Measurements from ENCODE around the gene TOMM20. TPM values are rescaled to one million over a fixed set of nuclear protein-coding genes. Genes with fewer than 3 reads are reported as not detected.

Gene TOMM20
- total and polyA plus RNA-seq, 9 of the 15 experiments (the other 6 are each of a cell fraction or from before 2014, with no cell fraction given): 70.6 to 334 (median 159) TPM

- H3K36me3 ChIP-seq (ENCODE audit: control insufficient read depth, insufficient read depth, low read length): peaks cover 79% of the 10 kb centered on the region
- H3K9ac ChIP-seq (ENCODE audit: insufficient read depth in 1 of 2, low read depth in 2 of 2, low read length in 2 of 2): no peak overlapping the region
- ATAC-seq: no peak
- DNase-seq (ENCODE audit: extremely low read depth in 1 of 4, low spot score in 3 of 4): no peak
- H3K27ac ChIP-seq (ENCODE audit: extremely low read depth, low read depth, low read length): no peak overlapping the region
- H3K9me1 ChIP-seq (ENCODE audit: control insufficient read depth, insufficient read depth, low read length): no peaks in the 10 kb centered on the region
- peaks cover 47% of the 10 kb centered on the region for H3K79me2 ChIP-seq (ENCODE audit: control insufficient read depth, insufficient read depth, low read length)
- FAIRE-seq: no peak
- TF ChIP-seq ARID2 (IDR thresholded peaks at IDR 0.05): no peak
- no peak for TF ChIP-seq PHF20 (IDR thresholded peaks at IDR 0.05; ENCODE audit: partially characterized antibody)
- TF ChIP-seq XRCC3 (IDR thresholded peaks at IDR 0.05): no peak
- no peak for TF ChIP-seq SIN3B (IDR thresholded peaks at IDR 0.05; ENCODE audit: low read depth)
- TF ChIP-seq AFF4 (CRISPR knock-in tag; IDR thresholded peaks at IDR 0.05): no peak
- TF ChIP-seq E4F1 (CRISPR knock-in tag; IDR thresholded peaks at IDR 0.05; ENCODE audit: borderline replicate concordance): no peak
- no peak for TF ChIP-seq SAFB2 (IDR thresholded peaks at IDR 0.05; ENCODE audit: borderline replicate concordance, low read depth, low read length, severe bottlenecking)
- TF ChIP-seq TGIF2 (CRISPR knock-in tag; IDR thresholded peaks at IDR 0.05): no peak
- in situ Hi-C loops (cut with MboI): no loop called here
- 72% methylated on average over 4 of the region's 4 CpGs for WGBS (ENCODE audit: insufficient coverage, low coverage, missing lambda C conversion rate)
- ChIA-PET POLR2A (interaction anchor here (1.0 to 2.0 kb wide), 10 partner anchors 9 to 354 kb away, joined by 3 to 5 read pairs (median 3); partner anchors contain the start of gene TOMM20), CTCF (ENCODE audit: low intra/inter-chr PET ratio) (no interaction called here)
- H4K20me1 ChIP-seq (replicated peaks; ENCODE audit: control insufficient read depth, insufficient read depth, low read length): no peaks in the 10 kb centered on the region
- intact Hi-C loops (cut with micrococcal nuclease): no loop called here
- no peaks in the 10 kb centered on the region for H3K9me3 ChIP-seq (replicated peaks; ENCODE audit: control insufficient read depth, insufficient read depth, low read depth, low read length)
- no peak overlapping the region for H2AFZ ChIP-seq (ENCODE audit: low read depth, low read length)
- no TSS peak for BruUV-seq (replicated peaks)
- no peak overlapping the region for H3K4me2 ChIP-seq (ENCODE audit: insufficient read depth, low read length)
- H3K27me3 ChIP-seq (ENCODE audit: control insufficient read depth in 2 of 2, insufficient read depth in 2 of 2, low read length in 2 of 2): no peaks in the 10 kb centered on the region; a peak in 1 of 5 replicates
- H3K4me1 ChIP-seq (replicated peaks in 1 of 2; ENCODE audit: control insufficient read depth in 2 of 2, insufficient read depth in 2 of 2, low read length in 2 of 2): peaks cover 3 to 5% of the 10 kb centered on the region in 2 experiments; a peak in 2 of 5 replicates
- H3K4me3 ChIP-seq: no peak overlapping the region
Observed at GRCh38 chr1:235156740-235157139, 28.1 kb upstream of the TOMM20 start.
